ENCODE results near the gene KRT13. TPM values are rescaled to one million over a fixed set of nuclear protein-coding genes. Genes with fewer than 3 reads are reported as not detected.

KRT13 gene
- total and polyA plus RNA-seq, 2 of the 4 experiments (the other 2 are of a cell fraction), result 0.18 to 0.56 TPM

DNA sequence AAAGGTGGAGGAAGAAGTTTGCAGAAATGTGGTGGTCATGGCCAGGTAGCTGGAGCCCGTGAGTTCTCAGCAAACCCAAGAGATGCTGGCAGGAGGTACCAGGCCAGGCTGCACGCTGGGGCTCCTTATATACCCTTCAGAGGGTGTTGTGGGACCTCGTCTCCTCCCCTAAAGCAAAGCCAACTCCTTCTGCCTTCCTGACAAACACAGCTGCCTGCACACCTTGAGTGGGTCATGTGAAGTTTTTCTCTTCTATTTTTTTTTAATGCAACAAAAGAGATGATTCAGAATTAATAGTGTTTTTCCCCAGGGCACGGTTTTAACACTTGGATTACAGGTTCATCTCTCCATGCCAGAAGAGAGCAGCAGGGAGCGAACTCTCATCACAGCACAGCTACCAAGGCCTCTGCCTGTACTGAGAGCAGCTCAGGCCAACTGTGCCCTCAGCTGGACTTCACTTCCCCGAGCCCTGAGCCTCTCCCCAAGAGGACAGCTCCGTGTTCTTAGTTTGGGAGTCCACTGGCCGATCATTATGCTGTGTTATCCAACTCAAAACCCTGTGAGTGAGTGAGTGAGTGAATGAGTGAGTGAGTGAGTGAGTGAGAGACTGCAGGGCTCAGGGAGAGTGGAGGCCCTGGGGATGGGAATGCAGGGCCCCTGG lies 13.5 kb upstream of the KRT13 start, which contains the start of gene KRT15 (continued):
- TF ChIP-seq POLR2A (IDR thresholded peaks at IDR 0.05; ENCODE audit: low read depth, low read length) (no peak), SMC3 (IDR thresholded peaks at IDR 0.05; ENCODE audit: low read depth, low read length) (no peak), RAD21 (IDR thresholded peaks at IDR 0.05; ENCODE audit: low read length) (no peak), MAZ (IDR thresholded peaks at IDR 0.05; ENCODE audit: borderline replicate concordance, low read depth, low read length) (no peak), CEBPB (IDR thresholded peaks at IDR 0.05; ENCODE audit: low read depth, low read length) (no peak), RFX5 (IDR thresholded peaks at IDR 0.05; ENCODE audit: low read depth, low read length) (no peak)

GRCh38 chr17:41518031-41518430 lies 12.6 kb upstream of the KRT13 start:
- dilution Hi-C loops (cut with HindIII; ENCODE audit: low sequenced_read_pairs, unreplicated experiment), result no loop called here
- Histone ChIP-seq H2AK5ac (ENCODE audit: low read depth, low read length) (no peak overlapping the region), H2AK9ac (replicated peaks; ENCODE audit: low read depth, low read length, poor library complexity) (no peak overlapping the region)

More at GRCh38 chr17:41518031-41518430, 12.6 kb upstream of the KRT13 start:
- Histone ChIP-seq H3K56ac (ENCODE audit: extremely low read depth, insufficient read depth, low read length) (no peak overlapping the region), H4K20me1 (ENCODE audit: insufficient read depth, low read length) (no peaks in the 10 kb centered on the region), H3K4me3 (ENCODE audit: insufficient read depth, low read depth, low read length) (no peak overlapping the region), H3K23ac (ENCODE audit: low read depth, low read length) (no peak overlapping the region), H2BK5ac (ENCODE audit: low read depth, low read length, poor library complexity, severe bottlenecking) (no peak overlapping the region), H3K9me3 (ENCODE audit: control insufficient read depth, insufficient read depth, low read length) (no peaks in the 10 kb centered on the region), H3K4me1 (ENCODE audit: control insufficient read depth, insufficient read depth, low read length) (peaks cover 24% of the 10 kb centered on the region), H4K91ac (ENCODE audit: insufficient read depth, low read depth, low read length) (no peak overlapping the region), H2BK20ac (ENCODE audit: low read depth, low read length) (no peak overlapping the region), H3K9ac (ENCODE audit: low read depth, low read length) (no peak overlapping the region), H3K27me3 (ENCODE audit: control insufficient read depth, insufficient read depth, low read length) (no peaks in the 10 kb centered on the region), H2BK15ac (ENCODE audit: low read depth, low read length) (no peak overlapping the region), H4K5ac (ENCODE audit: low read depth, low read length) (no peak overlapping the region), H4K8ac (ENCODE audit: low read depth in 2 of 2, low read length in 2 of 2) (no peak overlapping the region), H3K9me1 (ENCODE audit: insufficient read depth, low read length) (peaks cover 11% of the 10 kb centered on the region; the same call in 1 of the 2 replicates), H2AFZ (replicated peaks; ENCODE audit: low read length, poor library complexity) (no peak overlapping the region), H3K14ac (replicated peaks; ENCODE audit: low read depth, low read length) (no peak overlapping the region), H3K4me2 (ENCODE audit: low read depth, low read length) (no peak overlapping the region), H3K36me3 (ENCODE audit: control insufficient read depth, insufficient read depth, low read length) (no peaks in the 10 kb centered on the region), H3K4ac (ENCODE audit: low read depth, low read length) (no peak overlapping the region), H2BK120ac (ENCODE audit: low read depth, low read length) (no peak overlapping the region), H3K18ac (ENCODE audit: low read depth, low read length) (no peak overlapping the region), H3K27ac (ENCODE audit: insufficient read depth, low read length) (no peak overlapping the region), H3K79me1 (ENCODE audit: low read depth in 1 of 2, low read length in 2 of 2) (peaks cover 0 to 4% of the 10 kb centered on the region in 2 experiments; a peak in 1 of 4 replicates)
- ChIA-PET POLR2A (ENCODE audit: unreplicated experiment) (no interaction called here), CTCF (no interaction called here)
- in situ Hi-C loops (cut with MboI; ENCODE audit: low sequenced_read_pairs), result no loop called here
- no peak for TF ChIP-seq RAD21 (IDR thresholded peaks at IDR 0.05; ENCODE audit: low read length)
- TF ChIP-seq MXI1 (IDR thresholded peaks at IDR 0.05; ENCODE audit: borderline replicate concordance, low read depth, low read length), result no peak
- TF ChIP-seq, protein P1, sequence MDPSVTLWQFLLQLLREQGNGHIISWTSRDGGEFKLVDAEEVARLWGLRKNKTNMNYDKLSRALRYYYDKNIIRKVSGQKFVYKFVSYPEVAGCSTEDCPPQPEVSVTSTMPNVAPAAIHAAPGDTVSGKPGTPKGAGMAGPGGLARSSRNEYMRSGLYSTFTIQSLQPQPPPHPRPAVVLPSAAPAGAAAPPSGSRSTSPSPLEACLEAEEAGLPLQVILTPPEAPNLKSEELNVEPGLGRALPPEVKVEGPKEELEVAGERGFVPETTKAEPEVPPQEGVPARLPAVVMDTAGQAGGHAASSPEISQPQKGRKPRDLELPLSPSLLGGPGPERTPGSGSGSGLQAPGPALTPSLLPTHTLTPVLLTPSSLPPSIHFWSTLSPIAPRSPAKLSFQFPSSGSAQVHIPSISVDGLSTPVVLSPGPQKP (IDR thresholded peaks at IDR 0.05; ENCODE audit: borderline replicate concordance, low read depth, low read length), result no peak
- TF ChIP-seq CHD1 (IDR thresholded peaks at IDR 0.05; ENCODE audit: low read depth, low read length), result no peak
- TF ChIP-seq CEBPB (IDR thresholded peaks at IDR 0.05; ENCODE audit: low read depth, low read length), result no peak
- no peak for TF ChIP-seq CTCF (conservative IDR thresholded peaks at IDR 0.05; ENCODE audit: low read depth, low read length)
- TF ChIP-seq POLR2A (IDR thresholded peaks at IDR 0.05; ENCODE audit: low read depth, low read length), result no peak
- ATAC-seq (ENCODE audit: low read depth) (no peak), DNase-seq (no peak)
- BruUV-seq (replicated peaks), result no TSS peak
- WGBS, 2 experiments (ENCODE audit: extremely low coverage in 2 of 2, insufficient read length in 1 of 2), result 100% methylated on average over 1 of the region's 3 CpGs; no CpG with 5 or more reads in 1 of the 2 experiments
- intact Hi-C loops (cut with micrococcal nuclease), result no loop called here

All from IMR-90 (cell line).